SK-N-SH (cell line): Measurements from ENCODE around the gene MAMDC4. TPM values are rescaled to one million over a fixed set of nuclear protein-coding genes. Genes with fewer than 3 reads are reported as not detected.

Experiments used
- CTCF ChIA-PET: fragments of 300-600, 350-600 bp; formaldehyde crosslinking; extraction: SDS; loops from one replicate; lab custom pipeline; 2021; lab: Yijun Ruan, JAX
- POLR2A ChIA-PET: fragments of 350-600 bp; sonication (Branson Sonifier 250); formaldehyde crosslinking; extraction: SDS; loops from one replicate; lab custom pipeline; 2020; ENCODE audit warnings: antibody characterized with exemption, inconsistent platforms; lab: Yijun Ruan, JAX
- DNase-seq: peaks from one replicate; pipeline ENCODE4 v3.0.0; 2012
- H2AFZ ChIP-seq: fragments of 200-600 bp; sonication (generic); 2 replicates; pipeline ENCODE4 v1.8.1; 2016; ENCODE audit warnings: antibody characterized with exemption, mild to moderate bottlenecking, low read depth
- H3F3A ChIP-seq: fragments of 200-600 bp; sonication (generic); replicated peaks from 2 replicates; pipeline ENCODE3; 2016; ENCODE audit warnings: antibody characterized with exemption, mild to moderate bottlenecking; ENCODE audit not compliant: insufficient read depth
- H3K27ac ChIP-seq, 2 experiments: fragments of 200-500 bp in 1 of 2; fragments of 200-600 bp in 1 of 2; sonication (Bioruptor generic) in 1 of 2; sonication (generic), shearing (Covaris generic) in 1 of 2; 2 replicates each; pipeline versions ENCODE4 v1.5.1 to v1.6.1; 2014 to 2016; ENCODE audit warnings: low read depth in 2 of 2, inconsistent platforms in 1 of 2, low read length in 1 of 2, mild to moderate bottlenecking in 1 of 2, mixed read lengths in 1 of 2
- H3K27me3 ChIP-seq: fragments of 200-600 bp; sonication (generic), shearing (Covaris generic); 2 replicates; pipeline ENCODE4 v1.6.1; 2016; ENCODE audit warnings: mixed run types; ENCODE audit not compliant: insufficient read depth
- H3K36me3 ChIP-seq, 2 experiments: fragments of 200-500 bp in 1 of 2; fragments of 200-600 bp in 1 of 2; sonication (Bioruptor generic) in 1 of 2; sonication (generic) in 1 of 2; replicated peaks in 1 of 2; 2 replicates each; pipeline versions ENCODE3 to v1.5.1; 2014 to 2016; ENCODE audit warnings: low read length in 1 of 2, mild to moderate bottlenecking in 1 of 2; ENCODE audit not compliant: insufficient read depth in 2 of 2, control insufficient read depth in 1 of 2
- H3K4me1 ChIP-seq, 2 experiments: fragments of 200-500 bp in 1 of 2; fragments of 200-600 bp in 1 of 2; sonication (Bioruptor generic) in 1 of 2; sonication (generic), shearing (Covaris generic) in 1 of 2; 2 replicates each; pipeline versions ENCODE4 v1.5.1 to v1.6.1; 2014 to 2016; ENCODE audit warnings: low read depth in 1 of 2, low read length in 1 of 2, mixed run types in 1 of 2; ENCODE audit not compliant: insufficient read depth in 2 of 2, control insufficient read depth in 1 of 2
- H3K4me2 ChIP-seq: fragments of 200-600 bp; sonication (generic), shearing (Covaris generic); 2 replicates; pipeline ENCODE4 v1.6.1; 2017; ENCODE audit warnings: mixed run types
- H3K4me3 ChIP-seq, 2 experiments: fragments of 200-500 bp in 1 of 2; fragments of 200-600 bp in 1 of 2; sonication (Bioruptor generic) in 1 of 2; sonication (generic), shearing (Covaris generic) in 1 of 2; 2 replicates each; pipeline versions ENCODE4 v1.5.1 to v1.8.1; 2014 to 2016; ENCODE audit warnings: low read depth in 2 of 2, inconsistent platforms in 1 of 2, low read length in 1 of 2, mild to moderate bottlenecking in 1 of 2, mixed read lengths in 1 of 2, moderate library complexity in 1 of 2
- H3K79me2 ChIP-seq: fragments of 200-600 bp; sonication (generic); 2 replicates; pipeline ENCODE4 v1.8.1; 2017; ENCODE audit warnings: mild to moderate bottlenecking; ENCODE audit not compliant: insufficient read depth
- H3K9ac ChIP-seq: fragments of 200-600 bp; sonication (generic); 2 replicates; pipeline ENCODE4 v1.6.1; 2017; ENCODE audit warnings: mixed run types
- H3K9me2 ChIP-seq: fragments of 200-600 bp; sonication (generic); 2 replicates; pipeline ENCODE4 v1.6.1; 2017; ENCODE audit warnings: mixed run types
- H3K9me3 ChIP-seq: fragments of 200-600 bp; sonication (generic); 2 replicates; pipeline ENCODE4 v1.6.1; 2017; ENCODE audit warnings: mixed run types, mild to moderate bottlenecking, moderate library complexity
- H4K20me1 ChIP-seq: fragments of 200-600 bp; sonication (generic); 2 replicates; pipeline ENCODE4 v1.6.1; 2017; ENCODE audit warnings: mild to moderate bottlenecking, mixed run types; ENCODE audit not compliant: insufficient read depth
- CTCF ChIP-seq: fragments of 200-600 bp; sonication (generic); IDR thresholded peaks from 2 replicates; pipeline ENCODE4 v1.6.1; 2017; ENCODE audit warnings: antibody characterized with exemption, mild to moderate bottlenecking, moderate library complexity
- ELF1 ChIP-seq: IDR thresholded peaks from 2 replicates; pipeline ENCODE4 v1.4.0; 2012
- EP300 ChIP-seq, 2 experiments: IDR thresholded peaks; 2 replicates each; pipeline versions ENCODE4 v1.4.0 to v1.6.1; 2012; ENCODE audit warnings: borderline replicate concordance in 1 of 2, low read depth in 1 of 2, low read length in 1 of 2
- FOXM1 ChIP-seq: IDR thresholded peaks from 2 replicates; pipeline ENCODE4 v1.4.0; 2012; ENCODE audit warnings: low read depth, mild to moderate bottlenecking
- GABPA ChIP-seq: IDR thresholded peaks from 2 replicates; pipeline ENCODE4 v1.4.0; 2012; ENCODE audit warnings: low read depth, mild to moderate bottlenecking
- JUND ChIP-seq: IDR thresholded peaks from 2 replicates; pipeline ENCODE4 v1.4.0; 2012
- MAX ChIP-seq: IDR thresholded peaks from 2 replicates; pipeline ENCODE4 v1.4.0; 2012; ENCODE audit warnings: low read depth
- MEF2A ChIP-seq: IDR thresholded peaks from 2 replicates; pipeline ENCODE4 v1.4.0; 2012; ENCODE audit warnings: low read depth, borderline replicate concordance
- MXI1 ChIP-seq: IDR thresholded peaks from 2 replicates; pipeline ENCODE4 v1.6.1; 2012; ENCODE audit warnings: mild to moderate bottlenecking, low read depth, low read length, improper control_type of control experiment
- NRF1 ChIP-seq: IDR thresholded peaks from 2 replicates; pipeline ENCODE4 v1.6.1; 2012; ENCODE audit warnings: low read depth, mild to moderate bottlenecking, low read length
- RAD21 ChIP-seq: IDR thresholded peaks from 2 replicates; pipeline ENCODE4 v1.6.1; 2012; ENCODE audit warnings: mild to moderate bottlenecking, low read length
- SMC3 ChIP-seq: IDR thresholded peaks from 2 replicates; pipeline ENCODE4 v1.6.1; 2012; ENCODE audit warnings: low read depth, low read length, improper control_type of control experiment
- TAF1 ChIP-seq: IDR thresholded peaks from 2 replicates; pipeline ENCODE4 v1.6.1; 2012; ENCODE audit warnings: low read depth, mild to moderate bottlenecking, low read length, moderate library complexity, borderline replicate concordance
- YY1 ChIP-seq: IDR thresholded peaks from 2 replicates; pipeline ENCODE4 v1.4.0; 2012; ENCODE audit warnings: low read depth, mild to moderate bottlenecking
- WGBS: methylation state at CpG from one replicate; pipeline ENCODE4 v1.1.6; 2017; ENCODE audit warnings: low lambda C conversion rate; 5-methylcytosine and 5-hydroxymethylcytosine counted together
- polyA plus RNA-seq, 3 experiments: library from polyadenylated mRNA; depleted of rRNA; stranded (reverse); fragments of >200 nt; gene quantifications; 2 replicates each; pipeline ENCODE4 v1.2.3, GENCODE V29; 2012
- TF ChIP-seq, protein P1 (sequence below): IDR thresholded peaks from 2 replicates; pipeline ENCODE4 v1.6.1; 2012; ENCODE audit warnings: mild to moderate bottlenecking, low read depth, low read length, moderate library complexity

Gene MAMDC4
- polyA plus RNA-seq, 1 of the 3 experiments (the other 2 are of a cell fraction) = 4.2 TPM

GRCh38 chr9:136827794-136828473, 24.2 kb upstream of the MAMDC4 start:
- Histone ChIP-seq H3K36me3 (peaks cover 7 to 80% of the 10 kb centered on the region in 2 experiments), H3K4me2 (no peak overlapping the region), H3K79me2 (no peaks in the 10 kb centered on the region), H3K4me3 (no peak overlapping the region), H3K9me2 (no peaks in the 10 kb centered on the region), H3K9ac (no peak overlapping the region), H3K27me3 (no peaks in the 10 kb centered on the region), H3K9me3 (no peaks in the 10 kb centered on the region), H4K20me1 (no peaks in the 10 kb centered on the region), H3K27ac (no peak overlapping the region), H2AFZ (no peak overlapping the region), H3F3A (no peaks in the 10 kb centered on the region), H3K4me1 (no peaks in the 10 kb centered on the region)
- WGBS = 96% methylated on average over 13 of the region's 14 CpGs
- DNase-seq = no peak
- ChIA-PET POLR2A (interaction anchor here (1.8 kb wide), 1 partner anchor 14 kb away, joined by 4 read pairs; the partner anchor contains the start of gene AJM1), CTCF (interaction anchor here (1.1 to 1.5 kb wide), 3 partner anchors 8 to 18 kb away, joined by 3 to 4 read pairs (median 3); no protein-coding TSS in a partner anchor)
- TF ChIP-seq, protein P1, sequence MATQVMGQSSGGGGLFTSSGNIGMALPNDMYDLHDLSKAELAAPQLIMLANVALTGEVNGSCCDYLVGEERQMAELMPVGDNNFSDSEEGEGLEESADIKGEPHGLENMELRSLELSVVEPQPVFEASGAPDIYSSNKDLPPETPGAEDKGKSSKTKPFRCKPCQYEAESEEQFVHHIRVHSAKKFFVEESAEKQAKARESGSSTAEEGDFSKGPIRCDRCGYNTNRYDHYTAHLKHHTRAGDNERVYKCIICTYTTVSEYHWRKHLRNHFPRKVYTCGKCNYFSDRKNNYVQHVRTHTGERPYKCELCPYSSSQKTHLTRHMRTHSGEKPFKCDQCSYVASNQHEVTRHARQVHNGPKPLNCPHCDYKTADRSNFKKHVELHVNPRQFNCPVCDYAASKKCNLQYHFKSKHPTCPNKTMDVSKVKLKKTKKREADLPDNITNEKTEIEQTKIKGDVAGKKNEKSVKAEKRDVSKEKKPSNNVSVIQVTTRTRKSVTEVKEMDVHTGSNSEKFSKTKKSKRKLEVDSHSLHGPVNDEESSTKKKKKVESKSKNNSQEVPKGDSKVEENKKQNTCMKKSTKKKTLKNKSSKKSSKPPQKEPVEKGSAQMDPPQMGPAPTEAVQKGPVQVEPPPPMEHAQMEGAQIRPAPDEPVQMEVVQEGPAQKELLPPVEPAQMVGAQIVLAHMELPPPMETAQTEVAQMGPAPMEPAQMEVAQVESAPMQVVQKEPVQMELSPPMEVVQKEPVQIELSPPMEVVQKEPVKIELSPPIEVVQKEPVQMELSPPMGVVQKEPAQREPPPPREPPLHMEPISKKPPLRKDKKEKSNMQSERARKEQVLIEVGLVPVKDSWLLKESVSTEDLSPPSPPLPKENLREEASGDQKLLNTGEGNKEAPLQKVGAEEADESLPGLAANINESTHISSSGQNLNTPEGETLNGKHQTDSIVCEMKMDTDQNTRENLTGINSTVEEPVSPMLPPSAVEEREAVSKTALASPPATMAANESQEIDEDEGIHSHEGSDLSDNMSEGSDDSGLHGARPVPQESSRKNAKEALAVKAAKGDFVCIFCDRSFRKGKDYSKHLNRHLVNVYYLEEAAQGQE = no peak
- TF ChIP-seq MXI1 = no peak
- TF ChIP-seq ELF1 = no peak
- no peak for TF ChIP-seq JUND
- no peak for TF ChIP-seq NRF1
- TF ChIP-seq EP300 (IDR thresholded peaks at IDR 0.05; ENCODE audit: borderline replicate concordance in 1 of 2, low read depth in 1 of 2, low read length in 1 of 2) = no peak
- TF ChIP-seq RAD21 = no peak
- no peak for TF ChIP-seq MAX
- no peak for TF ChIP-seq TAF1
- no peak for TF ChIP-seq CTCF
- TF ChIP-seq GABPA = no peak
- TF ChIP-seq SMC3 = no peak
- TF ChIP-seq MEF2A = no peak
- TF ChIP-seq FOXM1 = no peak
- no peak for TF ChIP-seq YY1
